HepG2 (cell line): Measurements from ENCODE around the gene PCYT2. TPM values are rescaled to one million over a fixed set of nuclear protein-coding genes. Genes with fewer than 3 reads are reported as not detected.

Experiments
- MED8 ChIP-seq: sonication (generic); formaldehyde crosslinking; IDR thresholded peaks from 2 replicates; pipeline ENCODE4 v1.8.1; 2023; ENCODE audit warnings: mild to moderate bottlenecking, missing genetic modification reagents; ENCODE audit not compliant: insufficient replicate concordance
- ZNF343 ChIP-seq: sonication (generic); formaldehyde crosslinking; IDR thresholded peaks from 2 replicates; pipeline ENCODE4 v1.4.0; 2020; ENCODE audit warnings: mild to moderate bottlenecking, missing genetic modification reagents
- ZNF567 ChIP-seq: sonication (generic); formaldehyde crosslinking; IDR thresholded peaks from 2 replicates; pipeline ENCODE4 v1.8.1; 2023; ENCODE audit warnings: mild to moderate bottlenecking, missing genetic modification reagents, borderline replicate concordance
- polyA plus RNA-seq, 8 experiments: library from polyadenylated mRNA; depleted of rRNA in 3 of 8; stranded (reverse) in 7 of 8; unstranded in 1 of 8; fragments of >200 nt; fragmentation: Illumina TruSeq in 4 of 8; extraction: Trizol in 4 of 8; gene quantifications; 2 replicates each; pipeline versions ENCODE4 v1.2.1 to v1.2.3, GENCODE V29; 2011 to 2016; ENCODE audit warnings: low read depth in 4 of 8, missing spikeins in 1 of 8, mixed read lengths in 1 of 8; ENCODE audit not compliant: insufficient read depth in 1 of 8
- total RNA-seq, 5 experiments: library from RNA; depleted of rRNA; stranded (reverse); fragments of >200 nt; fragmentation: Illumina TruSeq; extraction: Trizol; gene quantifications; 2 replicates each; pipeline ENCODE4 v1.2.3, GENCODE V29; 2016; ENCODE audit warnings: low read depth in 1 of 5
- TF ChIP-seq, protein P1 (sequence below): sonication (generic); formaldehyde crosslinking; IDR thresholded peaks from 2 replicates; pipeline ENCODE4 v1.5.1; 2020; ENCODE audit warnings: mild to moderate bottlenecking, missing genetic modification reagents, moderate library complexity
- TF ChIP-seq, protein P2 (sequence below): sonication (generic); formaldehyde crosslinking; IDR thresholded peaks from 2 replicates; pipeline ENCODE4 v1.5.0; 2020; ENCODE audit warnings: mild to moderate bottlenecking, missing genetic modification reagents, moderate library complexity

Gene PCYT2
- total and polyA plus RNA-seq, 2 of the 13 experiments (the other 11 are each of a cell fraction or from before 2014, with no cell fraction given), result 147 to 297 TPM

- no peak for TF ChIP-seq MED8 (CRISPR knock-in tag)
- TF ChIP-seq, protein P1, sequence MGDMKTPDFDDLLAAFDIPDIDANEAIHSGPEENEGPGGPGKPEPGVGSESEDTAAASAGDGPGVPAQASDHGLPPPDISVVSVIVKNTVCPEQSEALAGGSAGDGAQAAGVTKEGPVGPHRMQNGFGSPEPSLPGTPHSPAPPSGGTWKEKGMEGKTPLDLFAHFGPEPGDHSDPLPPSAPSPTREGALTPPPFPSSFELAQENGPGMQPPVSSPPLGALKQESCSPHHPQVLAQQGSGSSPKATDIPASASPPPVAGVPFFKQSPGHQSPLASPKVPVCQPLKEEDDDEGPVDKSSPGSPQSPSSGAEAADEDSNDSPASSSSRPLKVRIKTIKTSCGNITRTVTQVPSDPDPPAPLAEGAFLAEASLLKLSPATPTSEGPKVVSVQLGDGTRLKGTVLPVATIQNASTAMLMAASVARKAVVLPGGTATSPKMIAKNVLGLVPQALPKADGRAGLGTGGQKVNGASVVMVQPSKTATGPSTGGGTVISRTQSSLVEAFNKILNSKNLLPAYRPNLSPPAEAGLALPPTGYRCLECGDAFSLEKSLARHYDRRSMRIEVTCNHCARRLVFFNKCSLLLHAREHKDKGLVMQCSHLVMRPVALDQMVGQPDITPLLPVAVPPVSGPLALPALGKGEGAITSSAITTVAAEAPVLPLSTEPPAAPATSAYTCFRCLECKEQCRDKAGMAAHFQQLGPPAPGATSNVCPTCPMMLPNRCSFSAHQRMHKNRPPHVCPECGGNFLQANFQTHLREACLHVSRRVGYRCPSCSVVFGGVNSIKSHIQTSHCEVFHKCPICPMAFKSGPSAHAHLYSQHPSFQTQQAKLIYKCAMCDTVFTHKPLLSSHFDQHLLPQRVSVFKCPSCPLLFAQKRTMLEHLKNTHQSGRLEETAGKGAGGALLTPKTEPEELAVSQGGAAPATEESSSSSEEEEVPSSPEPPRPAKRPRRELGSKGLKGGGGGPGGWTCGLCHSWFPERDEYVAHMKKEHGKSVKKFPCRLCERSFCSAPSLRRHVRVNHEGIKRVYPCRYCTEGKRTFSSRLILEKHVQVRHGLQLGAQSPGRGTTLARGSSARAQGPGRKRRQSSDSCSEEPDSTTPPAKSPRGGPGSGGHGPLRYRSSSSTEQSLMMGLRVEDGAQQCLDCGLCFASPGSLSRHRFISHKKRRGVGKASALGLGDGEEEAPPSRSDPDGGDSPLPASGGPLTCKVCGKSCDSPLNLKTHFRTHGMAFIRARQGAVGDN (CRISPR knock-in tag), result peak; percentile 49
- TF ChIP-seq ZNF567 (CRISPR knock-in tag), result no peak
- TF ChIP-seq, protein P2, sequence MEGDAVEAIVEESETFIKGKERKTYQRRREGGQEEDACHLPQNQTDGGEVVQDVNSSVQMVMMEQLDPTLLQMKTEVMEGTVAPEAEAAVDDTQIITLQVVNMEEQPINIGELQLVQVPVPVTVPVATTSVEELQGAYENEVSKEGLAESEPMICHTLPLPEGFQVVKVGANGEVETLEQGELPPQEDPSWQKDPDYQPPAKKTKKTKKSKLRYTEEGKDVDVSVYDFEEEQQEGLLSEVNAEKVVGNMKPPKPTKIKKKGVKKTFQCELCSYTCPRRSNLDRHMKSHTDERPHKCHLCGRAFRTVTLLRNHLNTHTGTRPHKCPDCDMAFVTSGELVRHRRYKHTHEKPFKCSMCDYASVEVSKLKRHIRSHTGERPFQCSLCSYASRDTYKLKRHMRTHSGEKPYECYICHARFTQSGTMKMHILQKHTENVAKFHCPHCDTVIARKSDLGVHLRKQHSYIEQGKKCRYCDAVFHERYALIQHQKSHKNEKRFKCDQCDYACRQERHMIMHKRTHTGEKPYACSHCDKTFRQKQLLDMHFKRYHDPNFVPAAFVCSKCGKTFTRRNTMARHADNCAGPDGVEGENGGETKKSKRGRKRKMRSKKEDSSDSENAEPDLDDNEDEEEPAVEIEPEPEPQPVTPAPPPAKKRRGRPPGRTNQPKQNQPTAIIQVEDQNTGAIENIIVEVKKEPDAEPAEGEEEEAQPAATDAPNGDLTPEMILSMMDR (CRISPR knock-in tag), result peak; percentile 4; the same call in 1 of the 2 replicates
- 0 out of 2 replicates have a peak, but pooled peaks have one; percentile 33 for TF ChIP-seq ZNF343 (CRISPR knock-in tag)
- TF ChIP-seq, all 625 proteins: peak for 79
These were observed 17.5 kb upstream of the PCYT2 start (continued) for GRCh38 chr17:81928544-81929252.
